Subcutaneous adipose tissue (tissue), 4 donors: Measurements from ENCODE around the gene CHST11. TPM values are rescaled to one million over a fixed set of nuclear protein-coding genes. Genes with fewer than 3 reads are reported as not detected.

Experiments
- CTCF ChIP-seq: fragments of 450-650 bp; IDR thresholded peaks from one replicate; pipeline ENCODE4 v1.5.1; 2016; ENCODE audit warnings: low read depth, mild to moderate bottlenecking, control low read depth, antibody characterized with exemption, moderate library complexity
- total RNA-seq, 4 donors: library from RNA; depleted of rRNA; stranded (reverse); fragments of >200 nt; gene quantifications; one replicate each; pipeline ENCODE4 v1.1.0, GENCODE V29; 2016

Gene CHST11
- total RNA-seq, 4 donors from 2014 or later: 5.1 to 48.4 (median 9.3) TPM

- TF ChIP-seq CTCF: no peak
These were observed 214.8 kb downstream of the CHST11 start for GRCh38 chr12:104671409-104672095.

GRCh38 chr12:104672096-104672445 lies 215.3 kb downstream of the CHST11 start:
- TF ChIP-seq CTCF: no peak

DNA sequence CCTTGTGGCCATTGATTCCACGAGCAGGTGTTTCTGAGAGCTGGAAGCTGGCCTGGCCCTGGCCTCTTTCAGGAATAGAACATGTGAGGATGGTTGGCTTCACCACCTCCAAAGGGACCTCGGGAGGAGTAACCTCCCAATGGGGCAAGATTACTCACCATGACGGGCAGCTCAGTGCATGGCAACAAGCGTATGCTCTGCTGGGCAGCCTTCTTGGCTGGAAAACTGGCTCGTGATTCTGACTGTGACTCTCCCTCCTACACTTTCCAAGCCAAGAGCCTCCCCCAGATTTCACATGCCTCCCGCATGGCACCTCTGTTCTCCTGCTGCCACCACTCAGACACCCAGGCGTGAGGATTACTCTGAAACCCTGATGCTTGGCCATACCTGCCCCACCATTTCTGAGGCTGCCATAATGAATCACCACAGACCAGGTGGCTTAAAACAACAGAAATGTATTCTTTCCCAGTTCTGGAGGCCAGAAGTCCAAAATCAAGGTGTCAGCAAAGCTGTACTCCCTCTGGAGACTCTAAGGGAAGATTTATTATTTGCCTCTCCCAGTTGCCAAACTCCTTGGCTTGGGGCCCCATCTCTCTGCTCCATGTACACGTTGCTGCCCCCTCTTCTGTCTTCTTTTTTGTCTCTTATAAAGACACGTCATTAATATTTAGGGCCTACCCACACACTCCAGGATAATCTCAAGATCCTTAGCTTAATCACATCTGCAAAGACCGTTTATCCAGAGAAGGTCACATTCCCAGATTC lies 215.9 kb downstream of the CHST11 start:
- no peak for TF ChIP-seq CTCF

GRCh38 chr12:104673294-104673693 lies 216.5 kb downstream of the CHST11 start:
- no peak for TF ChIP-seq CTCF

DNA sequence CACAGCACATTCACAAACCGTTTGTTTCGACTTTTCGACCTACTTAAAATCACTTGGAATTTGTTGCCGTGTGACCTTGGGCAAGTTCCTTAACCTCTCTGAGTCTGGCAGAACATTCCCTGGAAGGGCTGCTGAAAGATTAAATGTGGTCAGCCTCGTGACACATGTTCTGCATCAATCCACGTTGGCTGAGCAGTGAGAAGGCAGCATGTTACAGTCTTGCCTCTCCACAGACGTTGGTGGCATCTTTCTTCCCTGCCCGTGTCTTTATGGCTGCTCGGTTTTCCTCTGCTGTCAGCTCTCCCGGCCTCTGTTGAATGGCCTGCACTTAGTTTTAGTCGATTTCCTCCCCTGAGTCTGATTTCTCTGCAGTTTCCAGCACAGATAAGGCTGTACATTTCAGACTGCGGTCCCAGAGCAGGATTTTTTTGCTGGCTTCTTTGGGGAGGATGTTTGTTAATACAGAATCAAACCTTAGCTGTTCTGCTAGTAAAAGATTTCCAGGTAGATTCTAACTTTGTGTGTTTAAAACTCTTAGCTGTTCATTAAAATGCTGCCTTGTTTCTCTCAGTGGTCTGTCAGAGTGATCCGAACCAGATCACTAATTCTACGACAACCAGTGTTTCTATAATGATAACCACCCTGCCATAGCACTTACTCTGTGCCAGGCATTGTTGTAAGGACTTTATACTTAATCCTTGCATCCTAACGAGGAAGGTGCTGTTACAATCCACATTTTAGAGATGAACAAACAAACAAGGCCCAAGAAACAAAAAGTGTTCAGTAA lies 217.1 kb downstream of the CHST11 start:
- no peak for TF ChIP-seq CTCF

- TF ChIP-seq CTCF: no peak
These were observed 219.9 kb downstream of the CHST11 start for GRCh38 chr12:104676636-104677035.
